ENCODE data around the gene SRR.

DNA sequence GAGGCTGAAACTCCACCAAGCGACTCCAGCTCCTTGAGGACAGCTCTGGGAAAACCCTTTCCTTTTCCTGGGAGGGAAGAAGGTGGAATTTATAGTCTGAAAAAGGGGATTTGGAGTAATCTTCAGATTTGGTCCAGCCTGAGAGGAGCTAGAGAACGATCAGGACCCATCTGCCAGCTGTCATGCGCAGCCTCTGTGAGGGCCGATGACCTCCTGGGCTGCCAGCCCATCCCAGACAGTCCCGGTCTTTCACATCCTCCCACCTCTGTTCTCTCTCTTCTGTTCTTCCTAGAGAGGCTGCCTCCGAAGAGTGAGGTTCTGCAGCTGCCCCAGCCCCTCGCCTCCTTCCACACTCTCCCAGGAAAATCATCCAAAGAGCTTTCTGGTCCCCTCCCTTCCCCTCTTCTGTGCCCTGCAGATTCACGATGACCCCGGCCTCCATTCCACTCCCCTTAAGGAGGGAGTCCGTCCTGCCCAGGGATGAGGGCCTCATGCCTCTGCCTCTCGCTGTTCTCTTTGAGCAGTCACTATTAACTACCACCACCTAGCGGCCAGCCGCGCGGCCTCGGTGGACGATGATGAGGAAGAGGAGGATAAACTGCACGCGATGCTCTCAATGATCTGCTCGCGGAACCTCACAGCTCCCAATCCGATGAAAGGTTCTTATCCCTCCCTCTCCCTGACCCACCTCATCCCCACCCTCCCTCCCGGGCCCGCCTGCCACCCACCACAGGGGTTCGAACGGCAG, 63.2 kb downstream of the SRR start:
- TF ChIP-seq GATA2 (IDR thresholded peaks at IDR 0.05; ENCODE audit: low read depth, low read length), result no peak
- TF ChIP-seq GATA3 (IDR thresholded peaks at IDR 0.05; ENCODE audit: low read depth, low read length), result no peak

All from SH-SY5Y (cell line).